Motor neuron (in vitro differentiated cells): Measurements from ENCODE around the gene TMEM185A. TPM values are rescaled to one million over a fixed set of nuclear protein-coding genes. Genes with fewer than 3 reads are reported as not detected.
A peak's percentile ranks its signal among the peaks of the same experiment; 100 is the strongest.
"Not testable (repeated sequence)": the region's sequence is repeated elsewhere in the genome, so short reads cannot be mapped to it uniquely, and the experiment has no call there.

Experiments
- ATAC-seq, 8 experiments: fragments of 200-7000 bp; cut with Tn5 transposase; replicated peaks in 6 of 8; 2 replicates each; pipeline ENCODE4 v1.8.0; 2021; ENCODE audit warnings: mild to moderate bottlenecking in 8 of 8, moderate library complexity in 8 of 8
- H3K27ac ChIP-seq, 2 donors: fragments of 250-450 bp; sonication (Bioruptor Pico); 2 replicates each; pipeline ENCODE4 v1.9.0; 2021; ENCODE audit warnings: antibody characterized with exemption in 2 of 2, mild to moderate bottlenecking in 2 of 2, moderate library complexity in 1 of 2
- H3K4me1 ChIP-seq, 2 donors: fragments of 250-450 bp; sonication (Bioruptor Pico); replicated peaks in 1 of 2; 2 replicates each; pipeline ENCODE4 v1.6.1; 2021; ENCODE audit warnings: antibody characterized with exemption in 2 of 2, mild to moderate bottlenecking in 2 of 2, moderate library complexity in 1 of 2
- H3K4me3 ChIP-seq, 5 donors: fragments of 250-450 bp; sonication (Bioruptor Pico); 2 replicates each; pipeline ENCODE4 v1.9.0; 2021; ENCODE audit warnings: antibody characterized with exemption in 5 of 5, mild to moderate bottlenecking in 5 of 5, moderate library complexity in 4 of 5
- WGBS, 10 experiments: fragments of 450-650 bp; shearing (Covaris generic); methylation state at CpG; one replicate each; pipeline ENCODE4 v1.0.0; 2022; 5-methylcytosine and 5-hydroxymethylcytosine counted together
- in situ Hi-C, 9 experiments: fragments of 400-800 bp; cut with MboI; loops; one replicate each; pipeline ENCODE4 v1.15.0; 2021; ENCODE audit warnings: low sequenced_read_pairs in 9 of 9, low pct_unique_long_range_greater_than_20kb in 2 of 9; ENCODE audit not compliant: unreplicated experiment in 9 of 9
- total RNA-seq, 8 experiments: library from RNA; unstranded; fragments of 300-600 nt; gene quantifications; 2 replicates each; pipeline versions ENCODE4 v1.2.3 to v1.2.4, GENCODE V29; 2022

Gene TMEM185A
- total RNA-seq, 8 experiments from 2014 or later = 8.6 to 24.2 (median 15.6) TPM

DNA sequence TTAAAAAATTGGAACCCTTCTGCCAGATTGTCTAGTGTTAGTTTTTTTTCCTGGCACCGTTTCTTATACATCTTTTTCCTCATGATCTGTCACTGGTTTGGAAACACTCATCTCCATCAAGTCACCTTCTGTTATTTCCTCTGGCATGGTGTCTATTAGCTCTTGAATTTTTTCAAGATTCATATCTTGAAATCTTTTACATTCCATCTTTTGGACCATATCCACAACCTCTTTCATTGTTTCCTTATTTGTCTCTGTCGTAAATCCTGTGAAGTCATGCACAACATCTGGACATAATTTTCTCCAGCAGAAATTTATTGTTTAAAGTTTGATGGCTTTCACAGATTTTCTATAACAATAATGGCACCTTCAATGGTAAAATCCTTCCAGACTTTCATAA lies 10.2 kb upstream of the TMEM185A start:
- Histone ChIP-seq H3K4me3 (no peak overlapping the region), H3K27ac (no peak overlapping the region), H3K4me1 (no peaks in the 10 kb centered on the region)
- in situ Hi-C loops = no loop called here
- no peak for ATAC-seq
- 0 to 89% (median 29%) methylated on average over 1 to 2 of the region's 2 CpGs; no CpG with 5 or more reads in 4 of the 10 experiments for WGBS, 10 experiments

DNA sequence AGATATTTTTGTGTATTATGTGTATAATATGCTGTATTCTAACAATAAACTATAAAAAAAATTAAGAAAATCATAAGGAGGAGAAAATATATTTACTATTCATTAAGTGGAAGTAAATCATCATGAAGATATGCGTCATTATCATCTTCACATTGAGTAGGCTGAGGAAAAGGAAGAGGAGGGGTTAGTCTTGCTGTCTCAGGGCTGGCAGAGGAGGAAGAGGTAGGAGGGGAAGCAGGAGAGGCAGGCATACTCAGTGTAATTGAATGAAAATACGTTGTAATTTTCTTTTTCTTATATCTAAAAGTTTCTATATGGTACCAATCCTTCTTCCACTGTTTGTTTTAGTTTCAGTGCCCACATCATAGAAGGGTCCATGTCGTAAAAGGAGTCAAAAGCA lies 9.8 kb upstream of the TMEM185A start:
- in situ Hi-C loops = no loop called here
- 6 to 100% (median 49%) methylated on average over 1 to 3 of the region's 3 CpGs; no CpG with 5 or more reads in 2 of the 10 experiments for WGBS, 10 experiments
- Histone ChIP-seq H3K4me1 (no peaks in the 10 kb centered on the region), H3K27ac (no peak overlapping the region), H3K4me3 (no peak overlapping the region)
- ATAC-seq = no peak

DNA sequence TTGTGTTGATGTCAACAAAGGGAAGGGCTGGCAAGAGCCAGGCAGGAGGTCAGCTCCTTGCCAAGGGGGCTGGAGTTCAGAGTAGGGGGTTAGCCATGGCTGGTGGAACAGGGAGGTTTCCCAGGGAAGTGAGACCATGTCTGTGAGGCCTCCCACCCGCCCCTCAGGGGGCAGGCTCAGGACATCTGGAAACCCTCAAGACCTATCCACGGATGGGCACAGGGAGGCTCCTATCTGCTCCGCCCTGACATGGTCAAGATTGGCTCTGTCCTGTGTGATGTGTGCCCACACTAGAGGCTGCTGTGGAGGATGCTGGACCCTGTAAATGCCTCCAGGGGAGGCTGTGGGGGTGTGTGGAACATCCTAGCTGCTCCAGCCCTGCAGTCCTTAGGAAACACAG lies 8.0 kb upstream of the TMEM185A start:
- in situ Hi-C loops = no loop called here
- H3K4me3 ChIP-seq = no peak overlapping the region
- H3K4me1 ChIP-seq = no peaks in the 10 kb centered on the region
- no peak for ATAC-seq
- WGBS, 10 experiments = 62% methylated on average over 2 of the region's 3 CpGs; no CpG with 5 or more reads in 9 of the 10 experiments
- H3K27ac ChIP-seq = no peak overlapping the region

DNA sequence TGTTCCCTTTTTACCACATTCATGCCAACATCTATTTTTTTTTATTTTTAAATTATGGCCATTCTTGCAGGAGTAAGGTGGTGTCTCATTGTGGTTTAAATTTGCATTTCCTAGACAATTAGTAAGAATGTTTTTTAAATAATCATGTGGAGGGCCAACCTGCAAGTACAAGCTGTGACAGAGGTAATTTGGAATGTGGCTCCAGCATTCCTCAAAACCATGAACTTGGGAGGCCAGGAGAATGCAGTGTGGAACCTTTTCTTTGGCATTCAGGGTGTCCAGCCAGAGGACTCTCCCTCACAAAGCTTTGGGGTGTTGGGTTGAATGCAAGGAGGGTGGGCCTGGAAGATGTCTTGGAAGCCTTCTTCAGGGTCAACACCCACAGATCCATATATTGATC lies 7.3 kb upstream of the TMEM185A start:
- H3K27ac ChIP-seq = no peak overlapping the region
- ATAC-seq = peak in 2 of 8 experiments; percentile 33 to 78
- in situ Hi-C loops = no loop called here
- H3K4me3 ChIP-seq = no peak overlapping the region
- H3K4me1 ChIP-seq = no peaks in the 10 kb centered on the region

DNA sequence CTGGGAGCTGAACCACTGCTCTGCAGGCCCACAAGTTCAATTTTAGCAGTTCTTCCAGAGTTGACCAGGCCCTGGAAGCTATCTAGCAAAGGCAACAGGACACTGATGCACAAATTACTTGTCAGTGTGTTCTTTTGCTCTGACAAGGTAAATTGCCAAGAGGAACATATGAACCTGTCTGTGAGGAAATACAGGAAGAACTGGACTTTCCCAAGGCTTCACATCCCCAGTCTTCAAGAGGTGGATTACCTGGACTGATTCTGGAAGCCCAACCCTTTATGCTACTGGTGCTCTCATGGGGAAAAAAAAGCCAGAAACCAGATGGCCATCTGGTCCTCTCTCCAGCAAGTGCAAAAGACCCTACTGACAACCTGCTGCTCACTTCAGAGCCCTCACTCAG lies 1.9 kb upstream of the TMEM185A start:
- no peak overlapping the region for H3K4me3 ChIP-seq
- ATAC-seq = no peak

DNA sequence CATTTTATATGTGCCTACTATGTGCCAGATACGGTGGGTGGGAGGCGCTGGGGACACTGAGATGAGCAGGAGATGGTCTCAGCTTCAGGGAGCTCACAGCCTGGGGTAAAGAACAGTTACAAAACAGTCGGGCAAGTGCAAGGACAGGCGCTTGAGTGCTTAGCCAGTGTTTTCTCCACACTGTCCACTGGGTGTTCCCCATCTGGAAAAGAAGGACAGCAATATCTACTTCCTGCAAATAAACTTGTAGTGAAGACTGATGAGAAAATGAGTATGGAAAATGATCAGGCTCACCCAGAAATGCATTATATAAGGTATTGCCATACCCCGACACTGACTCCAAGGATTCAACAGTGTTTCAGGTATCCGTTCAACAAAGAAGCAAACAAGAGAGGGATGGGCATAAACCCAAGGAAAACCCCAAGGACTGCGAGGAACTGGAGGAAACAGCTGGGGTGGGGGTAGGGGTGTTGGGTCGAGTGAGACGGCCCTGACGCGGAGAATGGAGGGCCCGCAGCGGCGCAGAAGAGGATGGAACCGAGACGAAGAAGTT lies 835 bp downstream of the TMEM185A start:
- peak overlapping the region in 1 of 2 donors; percentile 60 for H3K27ac ChIP-seq

More for the DNA sequence above, 1.9 kb upstream of the TMEM185A start:
- Histone ChIP-seq H3K4me1 (peaks cover 6 to 7% of the 10 kb centered on the region in 2 donors), H3K27ac (no peak overlapping the region)
- in situ Hi-C loops = no loop called here

DNA sequence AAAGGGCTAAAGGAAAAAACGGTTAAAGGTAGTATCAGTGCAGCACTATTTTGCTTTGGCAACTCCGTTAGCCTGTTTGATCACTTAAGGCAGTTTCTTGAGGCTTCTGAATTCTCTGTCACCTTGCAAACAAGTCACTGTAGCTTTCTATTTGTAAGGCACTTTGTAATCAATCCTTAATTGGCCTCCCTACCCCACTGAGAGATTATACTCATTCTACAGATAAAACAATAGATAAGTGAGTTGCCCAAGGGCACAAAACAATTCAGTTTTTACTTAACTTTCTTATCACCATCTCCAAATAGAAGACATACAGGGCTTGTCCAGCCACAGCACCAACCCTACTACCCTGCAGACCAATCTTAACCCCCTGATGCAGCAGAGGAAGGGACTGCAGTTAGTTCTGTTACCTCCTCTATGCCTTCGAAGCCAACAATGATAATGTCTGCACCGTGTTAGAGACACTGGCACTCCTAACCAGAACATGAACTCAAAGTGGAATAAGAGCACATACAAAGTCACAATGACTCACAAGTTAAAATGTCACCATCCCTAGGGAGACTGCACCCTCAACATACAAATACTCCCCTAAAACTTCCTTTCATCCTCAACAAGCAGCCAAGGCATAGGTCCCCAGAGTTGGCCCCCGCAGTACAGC lies 1.7 kb downstream of the TMEM185A start:
- H3K27ac ChIP-seq = no peak overlapping the region

More for the DNA sequence above, 835 bp downstream of the TMEM185A start:
- in situ Hi-C loops = no loop called here
- 0 to 40% (median 4%) methylated on average over 1 to 5 of the region's 16 CpGs; no CpG with 5 or more reads in 6 of the 10 experiments for WGBS, 10 experiments
- Histone ChIP-seq H3K4me1 (peaks cover 6 to 7% of the 10 kb centered on the region in 2 donors), H3K4me3 (peak overlapping the region; percentile 46 to 93 (median 65))
- peak; percentile 55 to 86 (median 62) for ATAC-seq

DNA sequence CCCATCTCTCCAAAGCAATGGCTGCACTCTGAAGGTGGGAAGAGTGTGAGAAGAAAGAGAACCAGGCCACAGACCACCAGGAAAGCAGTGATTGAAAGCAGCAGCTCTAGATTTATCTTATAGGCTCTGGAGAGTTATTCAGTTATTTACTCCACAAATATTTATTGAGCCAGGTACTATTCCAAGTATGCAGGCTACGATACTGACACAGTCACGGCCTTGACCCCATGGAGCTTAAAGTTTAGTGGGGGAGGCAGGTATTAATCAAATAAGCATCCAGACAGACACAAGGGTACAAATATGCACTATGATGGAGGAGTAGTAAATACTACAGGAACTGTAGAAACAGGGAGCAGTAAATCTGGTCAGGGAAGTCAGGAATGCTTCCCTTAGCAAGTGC lies 2.8 kb downstream of the TMEM185A start:
- ATAC-seq = no peak
- Histone ChIP-seq H3K27ac (no peak overlapping the region), H3K4me3 (no peak overlapping the region), H3K4me1 (peaks cover 6 to 7% of the 10 kb centered on the region in 2 donors)
- WGBS, 10 experiments = 50% methylated on average over 2 of the region's 2 CpGs; no CpG with 5 or more reads in 9 of the 10 experiments
- in situ Hi-C loops = no loop called here

More for the DNA sequence above, 1.7 kb downstream of the TMEM185A start:
- in situ Hi-C loops = no loop called here
- ATAC-seq = no peak
- Histone ChIP-seq H3K4me3 (peak overlapping the region in 3 of 5 donors; percentile 46 to 65 (median 56)), H3K4me1 (peaks cover 6 to 7% of the 10 kb centered on the region in 2 donors)
- WGBS, 10 experiments = 31 to 82% (median 60%) methylated on average over 1 to 5 of the region's 5 CpGs; no CpG with 5 or more reads in 3 of the 10 experiments

DNA sequence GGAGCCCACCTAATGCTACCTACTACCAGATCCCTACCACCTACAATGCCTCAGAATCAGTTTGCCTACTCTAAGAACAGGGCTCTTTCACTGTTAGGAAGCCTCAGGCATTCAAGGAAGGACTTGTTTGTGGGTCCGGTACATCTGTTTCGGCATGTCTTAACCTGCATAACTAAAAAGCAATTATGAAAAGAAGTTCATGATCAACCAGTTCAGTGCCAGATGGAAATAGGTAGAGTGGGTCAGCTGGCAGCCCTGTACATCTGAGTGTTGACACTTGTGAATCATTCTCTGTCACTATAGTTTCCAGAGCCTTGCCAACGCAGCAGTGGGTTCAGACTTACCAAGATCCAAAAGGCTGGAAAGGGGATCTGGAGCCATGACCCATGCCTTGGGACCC lies 3.3 kb downstream of the TMEM185A start:
- ATAC-seq = no peak
- peaks cover 6 to 7% of the 10 kb centered on the region in 2 donors for H3K4me1 ChIP-seq
- WGBS, 10 experiments = 84% methylated on average over 3 of the region's 3 CpGs; no CpG with 5 or more reads in 9 of the 10 experiments
- in situ Hi-C loops = no loop called here
- H3K4me3 ChIP-seq = no peak overlapping the region
- no peak overlapping the region for H3K27ac ChIP-seq

DNA sequence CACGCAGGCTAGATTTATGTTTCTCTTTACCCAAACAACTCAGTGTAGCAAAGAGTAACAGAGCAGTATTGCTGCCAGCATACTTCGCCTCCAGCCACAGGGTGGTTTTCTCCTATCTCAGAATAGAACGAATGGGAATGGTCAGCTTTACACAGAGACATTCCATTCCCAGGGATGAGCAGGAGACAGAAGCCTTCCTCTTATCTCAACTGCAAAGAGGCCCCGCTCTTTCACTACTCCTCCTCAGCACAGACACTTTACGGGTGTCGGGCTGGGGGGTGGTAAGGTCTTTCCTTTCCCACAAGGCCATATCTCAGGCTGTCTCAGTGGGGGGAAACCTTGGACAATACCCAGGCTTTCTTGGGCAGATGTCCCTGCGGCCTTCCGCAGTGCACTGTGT lies 4.8 kb downstream of the TMEM185A start:
- ATAC-seq, H3K27ac ChIP-seq, in situ Hi-C loops, H3K4me3 ChIP-seq, H3K4me1 ChIP-seq: not testable (repeated sequence)
- WGBS, 10 experiments = 50% methylated on average over 4 of the region's 8 CpGs; no CpG with 5 or more reads in 9 of the 10 experiments

DNA sequence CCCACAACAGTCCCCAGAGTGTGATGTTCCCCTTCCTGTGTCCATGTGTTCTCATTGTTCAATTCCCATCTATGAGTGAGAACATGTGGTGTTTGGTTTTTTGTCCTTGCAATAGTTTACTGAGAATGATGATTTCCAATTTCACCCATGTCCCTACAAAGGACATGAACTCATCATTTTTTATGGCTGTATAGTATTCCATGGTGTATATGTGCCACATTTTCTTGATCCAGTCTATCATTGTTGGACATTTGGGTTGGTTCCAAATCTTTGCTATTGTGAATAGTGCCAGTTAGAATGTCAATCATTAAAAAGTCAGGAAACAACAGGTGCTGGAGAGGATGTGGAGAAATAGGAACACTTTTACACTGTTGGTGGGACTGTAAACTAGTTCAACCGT lies 11.9 kb downstream of the TMEM185A start:
- H3K27ac ChIP-seq, ATAC-seq, H3K4me3 ChIP-seq, in situ Hi-C loops, H3K4me1 ChIP-seq: not testable (repeated sequence)
- no CpG with 5 or more reads among the region's 1 CpG for WGBS, 10 experiments

DNA sequence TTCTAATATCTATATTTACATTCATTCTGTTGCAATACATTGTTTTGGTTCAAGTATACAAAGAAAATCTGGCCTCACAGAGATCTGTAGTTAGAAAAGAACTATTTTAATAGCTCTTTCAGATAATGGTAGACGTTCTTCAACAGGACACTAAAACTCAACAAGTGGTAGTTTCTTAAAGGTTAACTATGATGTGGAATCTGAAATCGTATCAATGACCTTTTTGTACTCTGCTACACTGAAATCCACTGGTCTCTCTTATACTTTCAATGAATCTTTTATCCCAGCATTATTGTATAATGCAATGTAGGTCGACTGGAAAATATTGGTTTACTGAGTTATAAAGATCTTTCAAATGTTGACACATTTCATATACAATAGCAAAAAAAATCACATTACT lies 12.7 kb downstream of the TMEM185A start:
- in situ Hi-C loops = no loop called here
- WGBS, 10 experiments = 44 to 100% (median 82%) methylated on average over 1 to 3 of the region's 3 CpGs; no CpG with 5 or more reads in 5 of the 10 experiments
- H3K4me3 ChIP-seq = no peak overlapping the region
- no peak for ATAC-seq
- H3K27ac ChIP-seq = no peak overlapping the region
- H3K4me1 ChIP-seq = no peaks in the 10 kb centered on the region

DNA sequence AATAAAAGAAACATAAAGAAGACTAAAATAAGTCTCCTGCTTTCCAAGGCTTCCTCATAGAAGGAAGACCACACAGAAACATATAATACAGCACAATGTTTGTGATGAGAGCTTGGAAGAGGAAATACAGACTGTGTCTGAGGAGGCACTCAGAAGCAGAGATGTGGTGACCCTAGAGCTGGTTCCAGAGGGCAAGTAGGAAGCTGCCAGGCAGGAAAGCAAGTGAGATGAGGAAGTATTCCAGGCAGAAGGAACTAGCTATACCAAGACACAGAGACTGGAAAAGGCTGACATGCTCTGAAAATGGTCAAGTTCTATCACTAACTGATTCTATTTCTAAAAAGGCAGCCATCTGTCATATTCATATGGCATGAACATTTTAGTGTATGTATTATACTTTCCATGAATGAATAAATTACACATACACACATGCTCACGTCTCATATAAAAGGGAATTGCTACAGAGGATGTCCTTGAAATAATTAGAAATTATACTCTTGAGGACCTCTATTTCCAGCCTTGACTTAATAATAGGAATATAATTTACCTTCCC lies 19.9 kb downstream of the TMEM185A start:
- H3K4me3 ChIP-seq = no peak overlapping the region
- 57% methylated on average over 1 of the region's 1 CpG; no CpG with 5 or more reads in 9 of the 10 experiments for WGBS, 10 experiments
- no peak for ATAC-seq
- H3K4me1 ChIP-seq = no peaks in the 10 kb centered on the region
- H3K27ac ChIP-seq = no peak overlapping the region
- in situ Hi-C loops = no loop called here
